LNCaP clone FGC (cell line): ENCODE data around the gene GPR84.

Experiments used
- DNase-seq: peaks from one replicate; pipeline ENCODE4 v3.0.0-alpha.2; 2011; ENCODE audit warnings: low read depth
- H3K4me3 ChIP-seq: 2 replicates; pipeline ENCODE4 v1.5.1; 2011; ENCODE audit warnings: mild to moderate bottlenecking, low read depth, low read length, control low read depth
- TF ChIP-seq, protein P1 (sequence below): IDR thresholded peaks from 2 replicates; pipeline ENCODE4 v1.5.1; 2012; ENCODE audit warnings: mild to moderate bottlenecking; ENCODE audit not compliant: control insufficient read depth, insufficient read depth; ENCODE audit errors: extremely low read depth

GPR84 gene

GRCh38 chr12:54352891-54353874, 11.1 kb downstream of the GPR84 start:
- H3K4me3 ChIP-seq: no peak overlapping the region
- DNase-seq: no peak
- TF ChIP-seq, protein P1, sequence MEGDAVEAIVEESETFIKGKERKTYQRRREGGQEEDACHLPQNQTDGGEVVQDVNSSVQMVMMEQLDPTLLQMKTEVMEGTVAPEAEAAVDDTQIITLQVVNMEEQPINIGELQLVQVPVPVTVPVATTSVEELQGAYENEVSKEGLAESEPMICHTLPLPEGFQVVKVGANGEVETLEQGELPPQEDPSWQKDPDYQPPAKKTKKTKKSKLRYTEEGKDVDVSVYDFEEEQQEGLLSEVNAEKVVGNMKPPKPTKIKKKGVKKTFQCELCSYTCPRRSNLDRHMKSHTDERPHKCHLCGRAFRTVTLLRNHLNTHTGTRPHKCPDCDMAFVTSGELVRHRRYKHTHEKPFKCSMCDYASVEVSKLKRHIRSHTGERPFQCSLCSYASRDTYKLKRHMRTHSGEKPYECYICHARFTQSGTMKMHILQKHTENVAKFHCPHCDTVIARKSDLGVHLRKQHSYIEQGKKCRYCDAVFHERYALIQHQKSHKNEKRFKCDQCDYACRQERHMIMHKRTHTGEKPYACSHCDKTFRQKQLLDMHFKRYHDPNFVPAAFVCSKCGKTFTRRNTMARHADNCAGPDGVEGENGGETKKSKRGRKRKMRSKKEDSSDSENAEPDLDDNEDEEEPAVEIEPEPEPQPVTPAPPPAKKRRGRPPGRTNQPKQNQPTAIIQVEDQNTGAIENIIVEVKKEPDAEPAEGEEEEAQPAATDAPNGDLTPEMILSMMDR: no peak

DNA sequence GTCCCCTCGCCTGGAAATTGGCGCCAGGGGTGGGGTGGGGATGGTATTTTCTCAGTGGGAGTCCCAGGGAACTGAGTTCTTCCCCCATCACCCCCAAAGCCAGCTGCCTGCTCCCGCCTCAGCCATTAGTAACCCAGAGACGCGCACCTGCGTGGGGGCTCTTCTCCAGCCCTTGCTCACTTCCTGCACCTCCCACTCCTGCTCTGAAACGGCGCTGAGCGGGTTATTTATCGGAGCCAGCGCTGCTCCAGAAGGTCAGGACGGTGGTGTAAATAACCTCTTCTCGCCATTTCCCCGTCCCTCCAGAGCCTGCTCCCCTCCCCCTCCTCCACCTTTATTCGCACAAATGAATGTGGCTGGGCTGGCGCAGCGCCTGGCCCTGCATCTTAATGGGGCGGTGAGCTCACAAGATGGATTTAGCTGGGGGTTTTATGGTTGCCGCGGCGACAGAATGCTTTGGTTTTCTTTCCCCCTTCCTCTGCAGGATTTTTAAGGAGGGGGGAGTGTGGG, 12.2 kb downstream of the GPR84 start:
- H3K4me3 ChIP-seq: no peak overlapping the region
- TF ChIP-seq, protein P1: no peak
- no peak for DNase-seq

DNA sequence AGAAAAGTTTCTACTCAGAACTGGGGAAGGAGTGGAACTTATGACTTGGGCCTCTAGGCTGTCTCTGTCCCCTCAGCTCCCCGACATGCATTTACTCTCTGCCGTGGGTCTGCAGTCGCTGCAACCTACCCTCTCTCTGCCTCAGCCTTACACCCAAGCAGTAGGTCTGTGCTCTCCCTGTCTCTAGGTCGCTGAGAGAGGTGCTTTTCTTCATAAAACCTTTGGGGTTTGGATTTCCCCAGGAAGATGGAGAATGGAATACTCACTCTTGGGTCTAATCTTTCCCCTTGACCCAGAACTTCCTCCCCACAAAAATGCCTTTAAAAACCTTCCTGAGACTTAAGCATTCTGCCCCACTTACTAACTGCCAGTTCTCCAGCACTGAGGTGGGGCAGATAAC, 12.9 kb downstream of the GPR84 start:
- TF ChIP-seq, protein P1: no peak
- no peak for DNase-seq
- no peak overlapping the region for H3K4me3 ChIP-seq

- TF ChIP-seq, protein P1: no peak
- DNase-seq: no peak
- no peak overlapping the region for H3K4me3 ChIP-seq
Observed at GRCh38 chr12:54350743-54351142, 13.5 kb downstream of the GPR84 start.

GRCh38 chr12:54349679-54350078, 14.6 kb downstream of the GPR84 start:
- DNase-seq: no peak
- TF ChIP-seq, protein P1: no peak
- no peak overlapping the region for H3K4me3 ChIP-seq

- TF ChIP-seq, protein P1: no peak
- DNase-seq: no peak
- no peak overlapping the region for H3K4me3 ChIP-seq
Observed at GRCh38 chr12:54349036-54349435, 15.2 kb downstream of the GPR84 start.
